Medulla oblongata (tissue), 1 donor: ENCODE measurements around the gene CHMP4B.

Experiments
- DNase-seq: peaks from one replicate; pipeline ENCODE4 v3.0.0-alpha.2; 2015; ENCODE audit errors: extremely low spot score

Gene CHMP4B, protein sequence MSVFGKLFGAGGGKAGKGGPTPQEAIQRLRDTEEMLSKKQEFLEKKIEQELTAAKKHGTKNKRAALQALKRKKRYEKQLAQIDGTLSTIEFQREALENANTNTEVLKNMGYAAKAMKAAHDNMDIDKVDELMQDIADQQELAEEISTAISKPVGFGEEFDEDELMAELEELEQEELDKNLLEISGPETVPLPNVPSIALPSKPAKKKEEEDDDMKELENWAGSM

GRCh38 chr20:33810885-33811775 lies at the start of gene CHMP4B:
Gene CHMP4B, plus strand, starts transcription at chr20:33811348. Its CDS starts 121 bp downstream, at chr20:33811469.
- peak; percentile 99 for DNase-seq

DNA sequence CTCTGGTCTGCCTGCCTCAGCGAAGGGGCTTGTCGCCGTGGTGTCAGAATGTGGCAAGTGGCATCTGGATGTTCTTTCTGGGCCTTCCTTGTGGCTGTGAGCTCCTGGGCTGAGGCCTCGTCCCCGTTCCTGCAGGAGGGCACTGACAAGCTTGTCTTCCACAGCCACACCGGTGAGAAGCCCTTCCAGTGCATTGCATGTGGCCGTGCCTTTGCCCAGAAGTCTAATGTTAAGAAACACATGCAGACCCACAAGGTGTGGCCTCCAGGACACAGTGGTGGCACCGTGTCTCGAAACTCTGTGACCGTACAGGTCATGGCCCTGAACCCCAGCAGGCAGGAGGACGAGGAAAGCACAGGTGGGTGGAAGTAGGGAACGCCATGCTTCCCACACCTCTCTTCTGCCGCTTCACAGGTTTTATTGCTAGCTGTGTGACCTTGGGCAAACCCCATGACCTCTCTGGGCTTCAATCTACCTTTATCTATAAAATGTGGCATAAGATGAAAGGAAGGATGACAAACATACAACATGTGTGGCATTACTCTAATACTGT lies 49.4 kb upstream of the CHMP4B start:
- DNase-seq: no peak

DNA sequence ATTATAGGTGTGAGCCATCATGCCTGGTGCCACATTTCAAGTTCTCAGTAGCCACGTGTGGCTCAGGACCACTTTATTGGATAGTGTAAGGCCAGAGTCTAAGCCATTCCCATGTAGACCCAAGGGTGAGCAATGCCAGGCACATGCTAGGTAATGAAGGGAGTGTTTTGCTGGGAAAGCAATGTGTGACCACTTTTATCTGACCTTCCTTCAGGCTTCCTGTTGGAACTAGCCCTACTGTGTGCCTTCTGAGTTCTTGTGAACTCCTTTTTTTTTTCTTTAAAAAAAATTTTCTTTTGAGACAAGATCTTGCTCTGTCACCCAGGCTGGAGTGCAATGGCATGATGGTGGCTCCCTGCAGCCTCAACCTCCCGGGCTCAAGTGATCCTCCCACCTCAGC lies 46.0 kb upstream of the CHMP4B start:
- no peak for DNase-seq

- DNase-seq: no peak
Observed at GRCh38 chr20:33765592-33765991, 45.6 kb upstream of the CHMP4B start.

GRCh38 chr20:33766686-33767085 lies 44.5 kb upstream of the CHMP4B start:
- no peak for DNase-seq

- DNase-seq: no peak
Observed at GRCh38 chr20:33767777-33768138, 43.4 kb upstream of the CHMP4B start.

DNA sequence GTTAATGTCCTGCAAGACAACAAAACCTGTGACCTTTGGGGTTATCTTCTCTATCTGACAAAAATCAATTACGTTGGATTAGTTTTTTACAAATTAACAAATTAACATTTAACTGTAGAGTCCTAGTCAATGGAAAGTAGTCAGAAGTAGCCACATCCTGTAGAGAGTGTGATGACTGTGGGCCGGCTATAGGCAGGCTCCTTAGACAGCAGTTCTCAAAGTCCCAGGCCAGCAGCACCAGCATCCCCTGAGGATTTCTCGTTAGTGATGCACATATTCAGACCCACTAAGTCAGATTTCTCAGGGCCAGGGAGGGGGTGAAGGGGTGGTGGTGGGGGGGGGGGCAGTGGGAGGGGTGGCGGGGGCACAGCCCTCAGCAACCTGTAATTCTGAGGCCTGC lies 42.1 kb upstream of the CHMP4B start:
- no peak for DNase-seq

DNA sequence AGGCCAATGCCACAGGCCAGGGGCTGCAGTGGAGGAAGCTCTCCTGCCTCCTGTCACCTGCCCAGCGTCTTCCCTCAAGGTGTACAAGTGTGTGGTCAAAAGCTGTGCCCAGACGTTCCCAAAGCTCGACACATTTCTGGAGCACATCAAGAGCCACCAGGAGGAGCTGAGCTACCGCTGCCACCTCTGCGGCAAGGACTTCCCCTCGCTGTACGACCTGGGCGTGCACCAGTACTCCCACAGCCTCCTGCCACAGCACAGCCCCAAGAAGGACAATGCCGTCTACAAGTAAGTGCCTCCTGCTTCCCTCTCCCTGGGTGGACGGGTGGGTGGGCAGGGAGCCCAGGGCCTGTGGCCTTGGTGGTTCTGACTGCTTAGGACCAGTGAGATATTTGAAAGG lies 41.1 kb upstream of the CHMP4B start:
- DNase-seq: no peak

DNA sequence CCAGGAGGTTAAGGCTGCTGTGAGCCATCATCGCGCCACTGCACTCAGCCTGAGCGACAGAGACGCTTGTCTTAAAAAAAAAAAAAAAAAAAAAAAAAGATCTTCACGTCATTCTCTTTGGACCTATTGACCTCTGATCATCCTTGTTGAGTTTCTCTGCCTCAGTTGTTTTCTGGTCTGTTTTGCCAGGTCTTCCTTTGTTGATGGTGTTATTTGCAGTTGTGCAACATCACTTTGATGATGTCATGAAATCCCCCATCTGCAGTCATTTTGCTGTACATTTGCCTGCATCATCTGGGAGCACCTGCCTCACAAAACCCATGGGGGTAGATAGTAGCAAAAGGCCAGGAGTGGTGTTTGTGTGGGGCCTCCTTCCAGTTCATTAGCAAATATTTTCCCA lies 39.2 kb upstream of the CHMP4B start:
- no peak for DNase-seq

DNA sequence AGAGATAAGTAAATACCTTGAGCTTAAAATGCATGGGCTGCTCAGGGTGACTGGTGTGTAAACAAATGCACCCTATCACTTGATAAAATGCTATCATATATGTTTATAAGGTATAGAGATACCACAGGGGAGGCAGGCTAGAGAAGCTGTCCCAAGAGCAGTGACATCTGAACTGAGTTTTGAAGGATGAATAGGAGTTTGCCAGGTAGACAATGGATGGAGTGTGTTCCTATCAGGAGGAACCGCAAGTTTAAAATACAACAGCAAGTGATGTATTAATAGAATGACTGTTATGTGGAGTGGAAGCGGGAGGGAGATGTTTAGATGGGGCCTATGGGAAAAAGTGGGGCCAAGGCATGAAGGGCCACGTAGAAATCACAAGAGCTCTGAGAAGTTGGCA lies 38.7 kb upstream of the CHMP4B start:
- no peak for DNase-seq

DNA sequence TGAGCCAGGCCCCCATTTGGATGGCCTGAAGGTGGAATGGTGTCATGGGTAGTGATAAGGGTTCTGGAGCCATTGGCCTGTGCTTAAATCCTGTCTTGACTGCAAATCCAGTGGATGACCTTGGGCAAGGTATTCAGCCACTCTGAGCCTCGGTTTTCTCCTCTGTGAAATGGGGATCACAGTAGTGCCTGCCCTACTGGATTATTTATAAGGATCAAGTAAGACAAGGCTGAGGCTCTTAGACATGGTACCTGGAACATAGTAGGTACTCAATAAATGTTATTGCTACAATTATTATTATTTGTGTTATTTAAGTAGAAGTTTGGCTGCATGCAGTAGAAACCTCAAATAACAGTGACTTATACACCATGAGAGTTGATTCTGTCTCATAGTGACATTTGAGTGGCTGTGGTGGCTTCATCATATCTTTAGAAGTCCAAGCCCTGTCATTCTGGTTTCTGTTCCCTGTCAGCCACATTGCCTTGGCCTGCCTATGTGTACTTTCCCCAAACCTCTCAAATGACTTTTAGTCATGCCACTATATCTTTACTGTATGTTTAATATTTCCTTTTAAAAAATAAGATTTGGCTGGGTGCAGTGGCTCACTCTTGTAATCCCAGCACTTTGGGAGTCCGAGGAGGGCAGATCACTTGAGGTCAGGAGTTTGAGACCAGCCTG lies 37.6 kb upstream of the CHMP4B start:
- no peak for DNase-seq

DNA sequence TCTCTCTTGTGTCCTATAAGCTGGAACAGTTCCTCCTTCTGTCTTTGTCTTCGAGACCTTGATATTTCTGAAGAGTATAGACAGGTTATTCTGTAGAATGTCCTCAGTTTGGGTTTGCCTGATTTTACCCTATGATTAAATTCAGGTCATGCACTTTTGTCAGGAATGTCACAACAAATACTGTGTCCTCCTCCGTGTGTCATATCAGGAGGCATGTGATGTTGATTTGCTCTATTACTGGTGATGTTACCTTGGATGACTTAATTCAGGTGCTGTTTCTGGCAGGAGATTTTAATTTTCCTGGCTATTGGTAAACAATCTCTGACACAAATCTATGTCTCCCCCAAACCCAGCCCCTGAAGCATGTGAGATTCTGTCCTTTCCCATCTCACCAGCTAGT lies 33.3 kb upstream of the CHMP4B start:
- DNase-seq: no peak

DNA sequence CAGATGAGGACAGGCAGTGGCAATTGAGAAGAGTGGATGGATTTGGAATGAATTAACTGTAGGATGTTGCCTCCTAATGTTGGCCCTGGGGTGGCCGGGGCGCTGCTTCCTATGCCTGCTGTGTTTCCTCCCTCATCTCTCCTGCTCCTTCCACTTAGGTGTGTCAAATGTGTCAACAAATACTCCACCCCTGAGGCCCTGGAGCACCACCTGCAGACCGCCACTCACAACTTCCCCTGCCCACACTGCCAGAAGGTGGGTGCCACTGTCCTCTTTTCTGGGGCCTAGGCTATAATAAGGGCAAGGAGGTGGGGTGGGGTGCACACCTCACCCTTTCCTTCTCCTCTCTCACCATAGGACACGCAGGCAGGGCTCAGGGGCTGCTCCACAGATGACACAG lies 30.0 kb upstream of the CHMP4B start:
- DNase-seq: no peak

GRCh38 chr20:33781945-33782344 lies 29.2 kb upstream of the CHMP4B start:
- no peak for DNase-seq

GRCh38 chr20:33783256-33783655 lies 27.9 kb upstream of the CHMP4B start:
- DNase-seq: no peak

- DNase-seq: no peak
Observed at GRCh38 chr20:33783818-33784217, 27.3 kb upstream of the CHMP4B start.

- no peak for DNase-seq
Observed at GRCh38 chr20:33784225-33784624, 26.9 kb upstream of the CHMP4B start.

DNA sequence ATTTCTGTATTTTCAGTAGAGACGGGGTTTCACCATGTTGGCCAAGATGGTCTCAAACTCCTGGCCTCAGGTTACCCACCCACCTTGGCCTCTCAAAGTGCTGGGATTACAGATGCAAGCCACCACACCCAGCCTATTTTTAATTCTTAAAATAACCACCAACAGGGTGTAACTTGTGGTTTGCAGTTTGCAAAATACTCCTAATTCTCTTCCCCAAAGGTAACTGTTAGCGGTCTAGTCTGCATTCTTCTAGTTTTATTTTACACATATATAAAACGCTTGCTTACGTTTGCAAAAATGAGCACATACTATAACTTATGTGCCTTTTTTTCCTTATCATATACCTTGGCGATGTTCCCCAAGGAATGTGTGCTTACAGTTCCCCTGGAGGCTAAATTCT lies 25.6 kb upstream of the CHMP4B start:
- no peak for DNase-seq

GRCh38 chr20:33787253-33787891 lies 23.8 kb upstream of the CHMP4B start:
- DNase-seq: no peak

GRCh38 chr20:33788351-33789049 lies 22.6 kb upstream of the CHMP4B start:
- no peak for DNase-seq

DNA sequence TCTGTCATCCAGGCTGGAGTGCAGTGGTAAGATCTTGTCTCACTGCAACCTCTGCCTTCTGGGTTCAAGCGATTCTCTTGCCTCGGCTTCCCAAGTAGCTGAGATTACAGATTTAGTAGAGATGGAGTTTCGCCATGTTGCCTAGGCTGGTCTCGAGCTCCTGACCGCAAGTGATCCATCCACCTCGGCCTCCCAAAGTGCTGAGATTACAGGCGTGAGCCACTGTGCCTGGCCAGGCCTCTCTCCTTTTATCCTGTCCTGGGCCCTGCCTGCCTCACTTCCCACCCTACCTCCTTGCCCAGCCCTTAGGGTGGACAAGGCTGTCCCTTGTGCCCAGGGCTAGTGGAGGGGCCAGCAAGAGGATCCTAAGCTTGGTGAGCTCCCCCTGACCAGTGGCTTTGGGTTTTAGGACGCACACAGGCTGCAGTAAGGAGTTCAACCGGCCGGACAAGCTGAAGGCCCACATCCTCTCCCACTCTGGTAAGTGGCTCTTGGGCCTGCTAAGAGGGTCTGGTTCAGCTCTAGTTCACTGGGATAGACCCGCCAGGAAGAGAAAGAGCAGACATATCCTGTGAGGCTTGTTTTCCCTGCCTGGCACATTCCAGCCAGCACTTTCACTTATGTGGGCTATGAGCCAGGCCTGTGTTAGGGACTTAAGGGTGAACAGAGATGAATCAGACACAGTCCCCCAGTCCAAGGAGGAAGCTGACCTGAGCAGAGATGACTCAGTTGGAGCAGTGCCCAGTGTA lies 21.9 kb upstream of the CHMP4B start:
- no peak for DNase-seq
